Nephron (organoid): ENCODE data around the gene ARHGEF4.

Source experiments
- H3K27ac Mint-ChIP-seq, 3 experiments: 2 replicates each; pipeline ENCODE4 v1.8.0; 2020; ENCODE audit warnings: mixed read lengths in 3 of 3, mild to moderate bottlenecking in 2 of 3, moderate library complexity in 1 of 3
- H3K27me3 Mint-ChIP-seq: 2 replicates; pipeline ENCODE4 v1.8.0; 2021; ENCODE audit warnings: low read depth, mild to moderate bottlenecking, moderate library complexity, mixed read lengths
- H3K36me3 Mint-ChIP-seq: 2 replicates; pipeline ENCODE4 v1.8.0; 2020; ENCODE audit warnings: low read depth, mixed read lengths
- H3K4me1 Mint-ChIP-seq: 2 replicates; pipeline ENCODE4 v1.8.0; 2020; ENCODE audit warnings: mixed read lengths
- H3K4me3 Mint-ChIP-seq, 3 experiments: 2 replicates each; pipeline ENCODE4 v1.8.0; 2020; ENCODE audit warnings: mild to moderate bottlenecking in 3 of 3, mixed read lengths in 3 of 3, moderate library complexity in 2 of 3
- H3K9me3 Mint-ChIP-seq: 2 replicates; pipeline ENCODE4 v1.8.0; 2020; ENCODE audit warnings: mixed read lengths
- TF ChIP-seq, protein P1 (sequence below), 3 experiments: fragments of 200-600 bp; sonication (generic); IDR thresholded peaks; one replicate each; pipeline ENCODE4 v1.5.0; 2021; ENCODE audit warnings: antibody characterized with exemption in 3 of 3; ENCODE audit not compliant: unreplicated experiment in 3 of 3

ARHGEF4 gene

GRCh38 chr2:130843321-130843985 is 6.7 kb downstream of the ARHGEF4 start:
- Mint-ChIP-seq H3K4me3 (no peak overlapping the region), H3K9me3 (no peaks in the 10 kb centered on the region), H3K27me3 (peaks cover 41% of the 10 kb centered on the region), H3K4me1 (no peaks in the 10 kb centered on the region), H3K27ac (no peak overlapping the region), H3K36me3 (no peaks in the 10 kb centered on the region)
- TF ChIP-seq, protein P1, sequence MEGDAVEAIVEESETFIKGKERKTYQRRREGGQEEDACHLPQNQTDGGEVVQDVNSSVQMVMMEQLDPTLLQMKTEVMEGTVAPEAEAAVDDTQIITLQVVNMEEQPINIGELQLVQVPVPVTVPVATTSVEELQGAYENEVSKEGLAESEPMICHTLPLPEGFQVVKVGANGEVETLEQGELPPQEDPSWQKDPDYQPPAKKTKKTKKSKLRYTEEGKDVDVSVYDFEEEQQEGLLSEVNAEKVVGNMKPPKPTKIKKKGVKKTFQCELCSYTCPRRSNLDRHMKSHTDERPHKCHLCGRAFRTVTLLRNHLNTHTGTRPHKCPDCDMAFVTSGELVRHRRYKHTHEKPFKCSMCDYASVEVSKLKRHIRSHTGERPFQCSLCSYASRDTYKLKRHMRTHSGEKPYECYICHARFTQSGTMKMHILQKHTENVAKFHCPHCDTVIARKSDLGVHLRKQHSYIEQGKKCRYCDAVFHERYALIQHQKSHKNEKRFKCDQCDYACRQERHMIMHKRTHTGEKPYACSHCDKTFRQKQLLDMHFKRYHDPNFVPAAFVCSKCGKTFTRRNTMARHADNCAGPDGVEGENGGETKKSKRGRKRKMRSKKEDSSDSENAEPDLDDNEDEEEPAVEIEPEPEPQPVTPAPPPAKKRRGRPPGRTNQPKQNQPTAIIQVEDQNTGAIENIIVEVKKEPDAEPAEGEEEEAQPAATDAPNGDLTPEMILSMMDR (IDR thresholded peaks at IDR 0.05; ENCODE audit: unreplicated experiment in 3 of 3), result no peak

GRCh38 chr2:130844161-130844560 is 7.4 kb downstream of the ARHGEF4 start:
- Mint-ChIP-seq H3K27me3 (peaks cover 34% of the 10 kb centered on the region), H3K36me3 (no peaks in the 10 kb centered on the region), H3K4me3 (no peak overlapping the region), H3K27ac (no peak overlapping the region), H3K4me1 (no peaks in the 10 kb centered on the region), H3K9me3 (no peaks in the 10 kb centered on the region)
- TF ChIP-seq, protein P1 (IDR thresholded peaks at IDR 0.05; ENCODE audit: unreplicated experiment in 3 of 3), result no peak

- TF ChIP-seq, protein P1 (IDR thresholded peaks at IDR 0.05; ENCODE audit: unreplicated experiment in 3 of 3), result no peak
- H3K9me3 Mint-ChIP-seq, result no peaks in the 10 kb centered on the region
- peaks cover 26% of the 10 kb centered on the region for H3K27me3 Mint-ChIP-seq
These were observed 8.9 kb downstream of the ARHGEF4 start for GRCh38 chr2:130845505-130846085.

DNA sequence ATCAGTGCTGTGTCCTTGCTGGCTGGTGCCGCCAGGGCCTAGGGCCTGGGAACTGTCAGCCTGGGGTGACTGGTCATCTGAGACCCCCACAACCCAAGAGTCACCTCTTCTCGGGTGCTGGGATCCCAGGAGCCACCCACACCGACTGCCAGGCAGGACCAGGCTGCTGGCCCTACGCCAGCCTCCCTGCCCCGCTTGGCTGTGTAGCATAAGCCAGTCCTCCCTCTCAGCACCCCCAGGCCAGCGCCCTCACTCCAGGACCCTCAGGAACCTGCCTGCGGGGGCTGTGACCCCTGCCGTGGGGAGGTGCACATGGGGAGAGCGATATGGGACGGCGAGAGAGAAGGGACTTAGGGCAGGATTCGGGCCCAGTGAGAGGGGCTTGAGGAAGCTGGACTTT is 9.5 kb downstream of the ARHGEF4 start:
- Mint-ChIP-seq H3K27me3 (peaks cover 22% of the 10 kb centered on the region), H3K9me3 (no peaks in the 10 kb centered on the region), H3K36me3 (no peaks in the 10 kb centered on the region)

More at GRCh38 chr2:130845505-130846085, 8.9 kb downstream of the ARHGEF4 start:
- H3K27ac Mint-ChIP-seq, result no peak overlapping the region
- H3K36me3 Mint-ChIP-seq, result no peaks in the 10 kb centered on the region
- H3K4me1 Mint-ChIP-seq, result no peaks in the 10 kb centered on the region
- H3K4me3 Mint-ChIP-seq, result no peak overlapping the region

GRCh38 chr2:130846686-130847375 is 10.1 kb downstream of the ARHGEF4 start:
- TF ChIP-seq, protein P1 (IDR thresholded peaks at IDR 0.05; ENCODE audit: unreplicated experiment in 3 of 3), result no peak
- peaks cover 16% of the 10 kb centered on the region for H3K27me3 Mint-ChIP-seq
- H3K27ac Mint-ChIP-seq, result no peak overlapping the region

More for the DNA sequence above, 9.5 kb downstream of the ARHGEF4 start:
- no peak overlapping the region for H3K4me3 Mint-ChIP-seq
- H3K27ac Mint-ChIP-seq, result no peak overlapping the region
- H3K4me1 Mint-ChIP-seq, result no peaks in the 10 kb centered on the region
- TF ChIP-seq, protein P1 (IDR thresholded peaks at IDR 0.05; ENCODE audit: unreplicated experiment in 3 of 3), result no peak

More at GRCh38 chr2:130846686-130847375, 10.1 kb downstream of the ARHGEF4 start:
- H3K36me3 Mint-ChIP-seq, result no peaks in the 10 kb centered on the region
- H3K4me3 Mint-ChIP-seq, result no peak overlapping the region
- H3K4me1 Mint-ChIP-seq, result no peaks in the 10 kb centered on the region
- H3K9me3 Mint-ChIP-seq, result no peaks in the 10 kb centered on the region
